ENCODE data around the gene PSMB2.

Gene PSMB2

GRCh38 chr1:35570589-35571137, 70.7 kb downstream of the PSMB2 start:
- no peak for DNase-seq

DNA sequence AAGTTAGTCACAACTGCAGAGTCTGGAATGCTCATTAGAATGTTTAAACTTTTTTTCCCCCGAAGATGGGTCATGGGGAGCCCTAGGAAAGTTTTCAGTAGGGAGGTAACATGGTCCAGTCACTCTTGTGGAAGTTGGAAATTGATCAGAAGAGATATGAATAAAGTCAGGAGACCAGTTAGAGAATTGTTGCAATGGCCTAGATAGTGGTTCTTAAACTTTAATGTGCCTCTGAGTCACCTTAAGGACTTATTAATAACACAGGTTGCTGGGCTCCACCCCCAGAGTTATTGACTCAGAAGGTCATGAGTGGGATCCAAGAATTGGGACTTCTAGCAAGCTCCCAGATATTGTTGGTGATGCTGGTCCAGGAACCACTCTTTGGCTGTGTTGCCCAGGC, 71.4 kb downstream of the PSMB2 start:
- no peak for DNase-seq

DNA sequence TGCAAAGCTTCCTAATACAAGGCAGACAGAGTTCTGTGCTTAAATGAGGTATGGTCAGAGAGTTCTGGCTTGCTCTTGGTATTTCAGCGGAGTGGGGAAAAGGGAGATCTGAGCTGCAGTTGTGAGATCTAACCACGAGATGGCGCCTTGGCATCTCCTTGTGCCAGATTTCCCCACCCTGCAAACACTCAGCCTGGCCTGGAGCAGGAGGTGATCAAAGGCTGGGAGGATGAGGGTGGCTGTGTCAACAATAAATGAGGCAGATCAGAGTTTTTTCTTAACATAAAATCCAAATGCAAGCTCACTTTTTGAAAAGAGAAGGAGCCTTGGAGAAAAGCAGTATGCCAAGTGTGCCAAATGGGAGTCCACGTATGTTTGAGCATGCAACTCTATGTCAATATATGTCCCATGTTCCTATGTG, 72.3 kb downstream of the PSMB2 start:
- peak; percentile 86 for DNase-seq

GRCh38 chr1:35567947-35568558, 73.3 kb downstream of the PSMB2 start:
- peak; percentile 38 for DNase-seq

GRCh38 chr1:35565742-35566133, 75.6 kb downstream of the PSMB2 start:
- DNase-seq = no peak

GRCh38 chr1:35564884-35565741, 76.2 kb downstream of the PSMB2 start:
- DNase-seq = no peak

- DNase-seq = peak; percentile 91
These were observed 77.1 kb downstream of the PSMB2 start for GRCh38 chr1:35564037-35564883.

- DNase-seq = no peak
These were observed 78.2 kb downstream of the PSMB2 start for GRCh38 chr1:35563166-35563565.

DNA sequence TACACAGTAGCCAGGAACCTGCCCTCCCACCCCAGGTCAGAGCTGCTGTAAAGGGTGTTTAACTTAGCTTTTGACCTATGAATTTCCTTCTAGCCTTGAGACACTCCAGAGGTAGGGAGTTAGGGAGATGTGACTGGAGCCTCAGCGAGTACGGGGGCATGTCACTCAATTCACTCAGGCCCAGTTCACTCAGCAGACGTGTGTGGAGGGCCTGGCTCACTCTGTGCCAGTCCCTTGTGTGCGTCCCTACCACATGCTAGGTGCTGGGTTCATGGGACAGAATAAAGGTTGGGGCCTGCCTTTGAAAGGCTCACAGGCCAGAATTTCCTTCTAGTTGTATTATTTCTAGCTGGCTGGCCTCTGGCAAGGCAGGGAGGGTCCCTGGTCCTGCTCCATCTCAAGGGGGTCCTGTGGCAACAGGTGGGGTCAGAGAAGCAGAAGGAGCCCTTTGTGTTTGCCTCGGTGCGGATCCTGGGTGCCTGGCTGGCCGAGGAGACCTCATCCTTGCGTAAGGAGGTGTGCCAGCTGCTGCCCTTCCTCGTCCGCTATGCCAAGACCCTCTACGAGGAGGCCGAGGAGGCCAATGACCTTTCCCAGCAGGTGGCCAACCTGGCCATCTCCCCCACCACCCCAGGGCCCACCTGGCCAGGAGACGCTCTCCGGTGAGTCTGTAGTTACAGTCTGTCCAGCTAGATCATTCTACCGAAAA, 79.2 kb downstream of the PSMB2 start:
- DNase-seq = no peak

- DNase-seq = no peak
These were observed 79.9 kb downstream of the PSMB2 start for GRCh38 chr1:35561297-35561971.

DNA sequence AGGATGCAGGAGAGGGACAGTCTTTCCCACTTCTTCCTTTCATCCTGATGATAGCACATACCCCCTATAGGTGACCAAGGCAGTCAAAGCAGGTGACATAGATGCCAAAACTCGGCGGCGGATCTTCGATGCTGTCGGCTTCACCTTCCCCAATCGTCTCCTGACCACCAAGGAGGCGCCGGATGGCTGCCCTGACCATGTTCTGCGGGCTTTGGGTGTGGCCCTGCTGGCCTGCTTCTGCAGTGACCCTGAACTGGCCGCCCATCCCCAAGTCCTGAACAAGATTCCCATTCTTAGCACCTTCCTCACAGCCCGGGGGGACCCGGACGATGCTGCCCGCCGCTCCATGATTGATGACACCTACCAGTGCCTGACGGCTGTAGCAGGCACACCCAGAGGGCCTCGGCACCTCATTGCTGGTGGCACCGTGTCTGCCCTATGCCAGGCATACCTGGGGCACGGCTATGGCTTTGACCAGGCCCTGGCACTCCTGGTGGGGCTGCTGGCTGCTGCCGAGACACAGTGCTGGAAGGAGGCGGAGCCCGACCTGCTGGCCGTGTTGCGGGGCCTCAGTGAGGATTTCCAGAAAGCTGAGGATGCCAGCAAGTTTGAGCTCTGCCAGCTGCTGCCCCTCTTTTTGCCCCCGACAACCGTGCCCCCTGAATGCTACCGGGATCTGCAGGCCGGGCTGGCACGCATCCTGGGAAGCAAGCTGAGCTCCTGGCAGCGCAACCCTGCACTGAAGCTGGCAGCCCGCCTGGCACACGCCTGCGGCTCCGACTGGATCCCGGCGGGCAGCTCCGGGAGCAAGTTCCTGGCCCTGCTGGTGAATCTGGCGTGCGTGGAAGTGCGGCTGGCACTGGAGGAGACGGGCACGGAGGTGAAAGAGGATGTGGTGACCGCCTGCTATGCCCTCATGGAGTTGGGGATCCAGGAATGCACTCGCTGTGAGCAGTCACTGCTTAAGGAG, 80.8 kb downstream of the PSMB2 start:
- no peak for DNase-seq

- DNase-seq = no peak
These were observed 81.9 kb downstream of the PSMB2 start for GRCh38 chr1:35559317-35559944.

DNA sequence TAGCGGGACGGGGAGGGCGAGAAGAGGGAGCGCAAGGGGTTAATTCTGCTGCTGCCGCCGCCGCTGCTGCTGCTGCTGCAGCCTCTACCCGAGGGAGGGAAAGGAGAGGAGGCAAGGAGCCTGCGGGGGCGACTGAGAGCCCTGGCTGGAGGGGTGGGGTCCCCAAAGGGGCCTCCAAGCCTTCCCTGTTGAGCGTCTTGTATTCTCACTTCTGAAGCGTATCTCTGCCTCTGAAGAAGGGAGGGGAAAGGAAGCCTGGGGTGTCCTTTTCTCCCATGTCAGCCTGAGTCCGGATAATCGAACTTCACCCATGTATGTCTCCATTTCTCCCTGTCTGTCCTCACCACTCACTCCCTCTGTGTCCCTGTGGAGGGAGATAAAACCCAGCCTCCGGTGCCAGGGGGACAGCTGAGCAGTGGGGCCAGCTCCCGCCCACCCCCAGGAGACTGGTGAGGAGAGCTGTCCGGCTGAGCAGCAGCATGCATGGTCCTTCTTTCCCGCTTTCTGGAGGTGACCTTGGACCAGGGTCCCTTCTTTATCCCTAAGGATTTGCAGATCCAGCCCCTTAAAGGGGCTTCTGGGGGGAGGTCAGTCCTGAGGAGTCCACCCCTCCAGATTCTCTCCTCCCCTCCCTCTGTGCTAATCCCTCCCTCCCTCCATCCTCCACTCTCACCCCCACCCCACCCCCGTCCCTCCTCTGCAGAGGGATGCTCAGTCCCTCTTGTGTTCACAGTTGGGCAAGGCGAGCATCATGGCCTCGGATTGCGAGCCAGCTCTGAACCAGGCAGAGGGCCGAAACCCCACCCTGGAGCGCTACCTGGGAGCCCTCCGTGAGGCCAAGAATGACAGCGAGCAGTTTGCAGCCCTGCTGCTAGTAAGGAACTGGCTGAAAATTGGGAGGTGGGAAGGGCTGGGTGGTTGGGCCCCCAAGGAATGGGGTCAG, 82.7 kb downstream of the PSMB2 start:
- peak; percentile 73 for DNase-seq

- peak; percentile 98 for DNase-seq
These were observed 83.5 kb downstream of the PSMB2 start, which contains the start of gene NCDN for GRCh38 chr1:35557611-35558373. Gene NCDN (plus strand): TSS chr1:35557799. CDS start chr1:35558191, 392 bp downstream.

GRCh38 chr1:35557118-35557610, 84.2 kb downstream of the PSMB2 start, which contains the start of gene KIAA0319L:
Gene KIAA0319L (minus strand): TSS chr1:35557403. CDS start chr1:35554491, 2,912 bp downstream.
- DNase-seq = no peak

DNA sequence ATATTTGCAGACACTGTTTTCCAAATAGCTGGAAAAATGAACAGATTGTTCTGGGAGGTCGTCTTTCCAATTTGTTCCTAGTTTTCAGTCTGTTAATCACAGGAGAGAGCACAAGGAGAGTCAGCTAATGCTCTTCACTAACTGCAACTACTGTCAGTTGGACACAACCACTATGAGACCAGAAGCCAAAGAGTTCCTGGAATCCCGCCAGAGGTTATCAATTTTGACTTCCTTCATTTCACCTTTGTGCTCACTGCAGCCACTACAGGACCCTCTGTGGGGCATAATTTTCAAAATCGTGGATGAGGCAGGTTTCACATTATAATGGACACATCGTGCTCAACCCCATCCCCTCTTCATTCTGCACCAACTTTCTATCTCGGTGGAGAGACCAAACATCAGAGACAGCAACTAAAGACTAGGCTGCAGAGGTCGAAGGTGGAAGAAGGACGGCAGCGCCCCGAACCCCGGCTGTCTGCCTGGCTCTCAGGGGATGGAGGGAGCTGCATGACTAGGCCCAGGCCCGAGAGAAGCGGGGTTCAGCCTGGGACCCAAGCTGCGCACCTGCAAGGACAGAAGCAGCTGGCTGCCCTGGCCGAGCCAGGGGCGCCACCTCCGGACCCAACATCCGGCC, 84.7 kb downstream of the PSMB2 start:
- DNase-seq = no peak

Measured in activated effector memory CD4-positive, alpha-beta T cell treated with anti-CD3 and anti-CD28 coated beads, Interleukin-2, amount 50 U/mL, for 16 hours (primary cell).